ENCODE measurements around the gene TBCB. TPM values are rescaled to one million over a fixed set of nuclear protein-coding genes. Genes with fewer than 3 reads are reported as not detected.

The TBCB gene
- polyA plus RNA-seq, 2 of the 4 experiments (the other 2 are of a cell fraction), result 395 to 397 TPM

- no peak for TF ChIP-seq ELK1 (IDR thresholded peaks at IDR 0.05; ENCODE audit: low read depth, low read length)
- TF ChIP-seq KDM5A (IDR thresholded peaks at IDR 0.05), result no peak
- no peak for TF ChIP-seq HOXA7 (CRISPR knock-in tag; IDR thresholded peaks at IDR 0.05)
- no peak; the same call in 1 of the 2 replicates for TF ChIP-seq EHF (CRISPR knock-in tag; IDR thresholded peaks at IDR 0.05)
- TF ChIP-seq RNF2 (IDR thresholded peaks at IDR 0.05; ENCODE audit: borderline replicate concordance, low read depth), result no peak
- TF ChIP-seq JUNB (IDR thresholded peaks at IDR 0.05), result no peak
- 0 out of 2 replicates have a peak, but pooled peaks have one; percentile 65 for TF ChIP-seq FOXS1 (CRISPR knock-in tag; IDR thresholded peaks at IDR 0.05)
- peak; percentile 87 for TF ChIP-seq RFX5 (IDR thresholded peaks at IDR 0.05)
- no peak for TF ChIP-seq CEBPB (IDR thresholded peaks at IDR 0.05)
- no peak for TF ChIP-seq RAD21 (conservative IDR thresholded peaks at IDR 0.05 in 1 of 2, IDR thresholded peaks at IDR 0.05 in 1 of 2)
- peak; percentile 100 for TF ChIP-seq MAX (IDR thresholded peaks at IDR 0.05)
- no peak for TF ChIP-seq HEYL (CRISPR knock-in tag; IDR thresholded peaks at IDR 0.05)
- TF ChIP-seq PHF8 (IDR thresholded peaks at IDR 0.05; ENCODE audit: borderline replicate concordance, low read depth), result peak; percentile 73; the same call in 1 of the 2 replicates
- TF ChIP-seq KDM1A (IDR thresholded peaks at IDR 0.05; ENCODE audit: low read depth), result no peak
- no peak for TF ChIP-seq RCOR1 (IDR thresholded peaks at IDR 0.05; ENCODE audit: low read depth, low read length)
- TF ChIP-seq MYC (IDR thresholded peaks at IDR 0.05; ENCODE audit: borderline replicate concordance, low read length), result peak; percentile 100
These were observed 381 bp upstream of the TBCB start, which contains the start of gene POLR2I (continued) for GRCh38 chr19:36114721-36115452.

GRCh38 chr19:36116344-36116637 is 1.0 kb downstream of the TBCB start:
- peak overlapping the region; percentile 82 for H3K4me2 ChIP-seq
- FAIRE-seq, result peak; percentile 28
- peak overlapping the region; percentile 75 for H3K4me3 ChIP-seq
- ChIA-PET POLR2A (interaction anchor here (1.0 to 3.4 kb wide), 5 partner anchors 12 to 61 kb away, joined by 4 to 65 read pairs (median 8); partner anchors contain the start of genes CAPNS1, THAP8 and WDR62), CTCF (interaction anchor here (0.7 to 6.5 kb wide), 8 partner anchors 12 to 193 kb away, joined by 3 to 82 read pairs (median 5); partner anchors contain the start of gene CAPNS1)
- H3K27ac ChIP-seq, result peak overlapping the region; percentile 82 to 91
- ATAC-seq, result no peak
- WGBS (ENCODE audit: missing lambda C conversion rate), result 95% methylated on average over 1 of the region's 1 CpG
- DNase-seq (ENCODE audit: low read depth in 1 of 2, low spot score in 1 of 2), result no peak
- peaks cover 25% of the 10 kb centered on the region for H3K4me1 ChIP-seq
- H3K9me3 ChIP-seq, result no peaks in the 10 kb centered on the region
- TF ChIP-seq TFCP2L1 (CRISPR knock-in tag; IDR thresholded peaks at IDR 0.05) (no peak), JUN (IDR thresholded peaks at IDR 0.05) (no peak), CBX8 (IDR thresholded peaks at IDR 0.05) (no peak), NFE2L2 (conservative IDR thresholded peaks at IDR 0.05; ENCODE audit: low read length) (no peak), ZFP36 (IDR thresholded peaks at IDR 0.05; ENCODE audit: borderline replicate concordance, partially characterized antibody) (peak; percentile 78), POLR2AphosphoS2 (conservative IDR thresholded peaks at IDR 0.05; ENCODE audit: low read length) (no peak), E2F6 (IDR thresholded peaks at IDR 0.05; ENCODE audit: borderline replicate concordance, low read depth) (no peak), HOXB5 (CRISPR knock-in tag; IDR thresholded peaks at IDR 0.05) (no peak), BHLHE40 (IDR thresholded peaks at IDR 0.05; ENCODE audit: low read depth, low read length) (no peak)

All from A549 (cell line).